Measurements from ENCODE around the gene NALCN.

DNA sequence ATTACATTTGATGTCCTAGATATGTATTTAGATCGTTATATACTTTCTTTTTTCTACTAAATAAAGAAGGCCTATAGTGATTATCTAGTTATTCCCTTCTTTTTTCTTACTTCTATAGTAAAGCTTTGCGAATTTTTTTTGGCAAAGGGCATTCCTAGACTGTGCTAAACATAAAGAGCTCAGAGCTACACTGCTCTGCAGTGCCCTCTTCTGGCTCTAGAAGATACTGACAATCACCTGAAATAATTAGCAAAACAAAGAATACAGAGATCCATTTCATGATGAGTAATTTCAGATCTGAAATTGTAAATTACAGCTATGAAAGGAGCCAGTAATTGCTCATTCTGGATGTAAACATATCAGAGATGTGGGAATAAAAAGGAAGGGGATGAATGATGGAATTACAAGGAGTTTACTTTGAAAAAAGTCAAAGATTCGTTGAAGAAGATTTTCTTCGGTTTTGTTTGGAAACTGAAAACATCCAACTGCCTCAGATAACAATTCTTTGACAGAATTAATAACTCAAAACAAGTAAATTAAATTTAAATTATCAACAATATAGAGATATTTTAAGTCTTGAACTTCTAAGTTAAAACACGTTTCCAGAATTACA, 288.5 kb downstream of the NALCN start:
- TF ChIP-seq POLR2A (IDR thresholded peaks at IDR 0.05; ENCODE audit: low read depth, low read length) = no peak
- TF ChIP-seq POLR2AphosphoS5 (IDR thresholded peaks at IDR 0.05; ENCODE audit: low read depth, low read length) = no peak
